ENCODE data around the gene SSPN. TPM values are rescaled to one million over a fixed set of nuclear protein-coding genes. Genes with fewer than 3 reads are reported as not detected.

SSPN gene
- total RNA-seq, 1 experiment from 2014 or later, result 0.21 TPM

- peaks cover 5% of the 10 kb centered on the region for H3K36me3 Mint-ChIP-seq (ENCODE audit: insufficient read depth, unreplicated experiment)
- peaks cover 8% of the 10 kb centered on the region for H3K9me3 Mint-ChIP-seq (ENCODE audit: unreplicated experiment)
- CTCF ChIA-PET, result interaction anchor here (0.7 to 1.0 kb wide), 2 partner anchors 11 to 16 kb away, joined by 3 to 9 read pairs; no protein-coding TSS in a partner anchor
- H3K27me3 Mint-ChIP-seq (ENCODE audit: insufficient read depth, unreplicated experiment), result no peaks in the 10 kb centered on the region
- DNase-seq (ENCODE audit: unreplicated experiment), result no peak
- no peak overlapping the region for H3K4me3 Mint-ChIP-seq (ENCODE audit: unreplicated experiment)
- H3K4me1 Mint-ChIP-seq (ENCODE audit: insufficient read depth, unreplicated experiment), result no peaks in the 10 kb centered on the region
- intact Hi-C loops (cut with micrococcal nuclease), result no loop called here
- POLR2A ChIA-PET, result interaction anchor here (0.8 to 3.0 kb wide), 3 partner anchors 11 to 1197 kb away, joined by 3 to 11 read pairs (median 4); no protein-coding TSS in a partner anchor
- BruUV-seq (replicated peaks), result no TSS peak
- H3K27ac Mint-ChIP-seq (ENCODE audit: low read depth, unreplicated experiment), result no peak overlapping the region
- TF ChIP-seq, protein P1, sequence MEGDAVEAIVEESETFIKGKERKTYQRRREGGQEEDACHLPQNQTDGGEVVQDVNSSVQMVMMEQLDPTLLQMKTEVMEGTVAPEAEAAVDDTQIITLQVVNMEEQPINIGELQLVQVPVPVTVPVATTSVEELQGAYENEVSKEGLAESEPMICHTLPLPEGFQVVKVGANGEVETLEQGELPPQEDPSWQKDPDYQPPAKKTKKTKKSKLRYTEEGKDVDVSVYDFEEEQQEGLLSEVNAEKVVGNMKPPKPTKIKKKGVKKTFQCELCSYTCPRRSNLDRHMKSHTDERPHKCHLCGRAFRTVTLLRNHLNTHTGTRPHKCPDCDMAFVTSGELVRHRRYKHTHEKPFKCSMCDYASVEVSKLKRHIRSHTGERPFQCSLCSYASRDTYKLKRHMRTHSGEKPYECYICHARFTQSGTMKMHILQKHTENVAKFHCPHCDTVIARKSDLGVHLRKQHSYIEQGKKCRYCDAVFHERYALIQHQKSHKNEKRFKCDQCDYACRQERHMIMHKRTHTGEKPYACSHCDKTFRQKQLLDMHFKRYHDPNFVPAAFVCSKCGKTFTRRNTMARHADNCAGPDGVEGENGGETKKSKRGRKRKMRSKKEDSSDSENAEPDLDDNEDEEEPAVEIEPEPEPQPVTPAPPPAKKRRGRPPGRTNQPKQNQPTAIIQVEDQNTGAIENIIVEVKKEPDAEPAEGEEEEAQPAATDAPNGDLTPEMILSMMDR (IDR thresholded peaks at IDR 0.05; ENCODE audit: unreplicated experiment), result no peak
Observed at GRCh38 chr12:26252946-26253345, 57.6 kb downstream of the SSPN start.

DNA sequence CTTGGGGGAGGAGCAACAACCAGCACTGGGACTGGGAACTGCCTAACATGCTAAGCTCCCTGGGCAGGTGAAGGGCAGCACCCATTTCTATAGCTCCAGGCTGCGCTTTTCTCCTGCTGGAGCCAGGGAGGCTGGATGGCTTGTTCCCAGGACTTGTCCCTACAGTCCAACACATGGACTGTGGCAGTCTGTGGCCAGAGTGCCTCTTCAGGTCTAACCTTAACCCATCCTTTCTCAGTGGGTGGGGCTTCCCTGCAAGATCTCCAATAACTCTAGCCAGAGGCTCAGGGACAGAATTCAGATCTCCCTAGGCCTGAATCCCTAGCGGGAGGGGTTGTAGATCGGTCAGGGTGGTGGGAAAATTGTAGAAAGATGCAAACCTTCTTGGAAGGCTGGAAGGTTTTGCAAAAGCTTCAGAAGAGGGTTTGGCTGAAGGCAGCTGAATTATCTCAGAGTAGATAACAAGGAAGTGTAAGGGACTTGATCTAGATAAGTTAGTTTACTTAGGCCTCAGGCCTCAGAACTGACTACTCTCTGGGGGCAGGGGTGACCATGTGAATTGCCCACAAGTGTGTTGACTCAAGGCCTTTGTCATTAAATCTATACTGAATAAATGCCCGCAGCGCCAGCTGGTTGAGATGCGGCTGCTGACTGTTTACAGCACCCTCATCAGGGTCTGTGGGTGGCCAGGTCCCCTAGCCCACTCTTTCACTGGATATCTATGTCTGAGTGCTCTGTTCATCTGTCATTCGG, 60.7 kb downstream of the SSPN start:
- no TSS peak for BruUV-seq (replicated peaks)
- peaks cover 15% of the 10 kb centered on the region for H3K9me3 Mint-ChIP-seq (ENCODE audit: unreplicated experiment)
- no peak for DNase-seq (ENCODE audit: unreplicated experiment)
- ChIA-PET CTCF (interaction anchor here (1.4 to 1.9 kb wide), 2 partner anchors 10 to 30 kb away, joined by 3 to 5 read pairs; no protein-coding TSS in a partner anchor), POLR2A (interaction anchor here (0.6 kb wide), 1 partner anchor 268 kb away, joined by 3 read pairs; no protein-coding TSS in a partner anchor)
- intact Hi-C loops (cut with micrococcal nuclease), result no loop called here
- H3K36me3 Mint-ChIP-seq (ENCODE audit: insufficient read depth, unreplicated experiment), result peaks cover 13% of the 10 kb centered on the region
- TF ChIP-seq, protein P1 (IDR thresholded peaks at IDR 0.05; ENCODE audit: unreplicated experiment), result no peak
- no peak overlapping the region for H3K4me3 Mint-ChIP-seq (ENCODE audit: unreplicated experiment)
- H3K27ac Mint-ChIP-seq (ENCODE audit: low read depth, unreplicated experiment), result no peak overlapping the region
- no peaks in the 10 kb centered on the region for H3K27me3 Mint-ChIP-seq (ENCODE audit: insufficient read depth, unreplicated experiment)
- H3K4me1 Mint-ChIP-seq (ENCODE audit: insufficient read depth, unreplicated experiment), result no peaks in the 10 kb centered on the region

- Mint-ChIP-seq H3K4me1 (ENCODE audit: insufficient read depth, unreplicated experiment) (no peaks in the 10 kb centered on the region), H3K36me3 (ENCODE audit: insufficient read depth, unreplicated experiment) (peaks cover under 1% of the 10 kb centered on the region), H3K9me3 (ENCODE audit: unreplicated experiment) (peaks cover under 1% of the 10 kb centered on the region), H3K27me3 (ENCODE audit: insufficient read depth, unreplicated experiment) (no peaks in the 10 kb centered on the region), H3K27ac (ENCODE audit: low read depth, unreplicated experiment) (no peak overlapping the region), H3K4me3 (ENCODE audit: unreplicated experiment) (no peak overlapping the region)
- ChIA-PET POLR2A (interaction anchor here (0.6 to 3.4 kb wide), 13 partner anchors 11 to 192 kb away, joined by 3 to 29 read pairs (median 4); no protein-coding TSS in a partner anchor), CTCF (interaction anchor here (0.6 to 3.2 kb wide), 21 partner anchors 10 to 1503 kb away, joined by 3 to 14 read pairs (median 4); no protein-coding TSS in a partner anchor)
- intact Hi-C loops (cut with micrococcal nuclease), result no loop called here
- peak; percentile 31 for DNase-seq (ENCODE audit: unreplicated experiment)
- TF ChIP-seq, protein P1 (IDR thresholded peaks at IDR 0.05; ENCODE audit: unreplicated experiment), result no peak
- no TSS peak for BruUV-seq (replicated peaks)
Observed at GRCh38 chr12:26264215-26264838, 69.0 kb downstream of the SSPN start.

- H3K27me3 Mint-ChIP-seq (ENCODE audit: insufficient read depth, unreplicated experiment), result no peaks in the 10 kb centered on the region
- TF ChIP-seq, protein P1 (IDR thresholded peaks at IDR 0.05; ENCODE audit: unreplicated experiment), result no peak
- H3K27ac Mint-ChIP-seq (ENCODE audit: low read depth, unreplicated experiment), result no peak overlapping the region
- DNase-seq (ENCODE audit: unreplicated experiment), result no peak
- H3K9me3 Mint-ChIP-seq (ENCODE audit: unreplicated experiment), result no peaks in the 10 kb centered on the region
- no peak overlapping the region for H3K4me3 Mint-ChIP-seq (ENCODE audit: unreplicated experiment)
- intact Hi-C loops (cut with micrococcal nuclease), result no loop called here
- ChIA-PET CTCF (interaction anchor here (0.9 to 3.2 kb wide), 8 partner anchors 9 to 136 kb away, joined by 3 to 14 read pairs (median 8); no protein-coding TSS in a partner anchor), POLR2A (interaction anchor here (0.6 to 3.4 kb wide), 6 partner anchors 9 to 425 kb away, joined by 3 to 29 read pairs (median 5); no protein-coding TSS in a partner anchor)
- no peaks in the 10 kb centered on the region for H3K4me1 Mint-ChIP-seq (ENCODE audit: insufficient read depth, unreplicated experiment)
- no peaks in the 10 kb centered on the region for H3K36me3 Mint-ChIP-seq (ENCODE audit: insufficient read depth, unreplicated experiment)
- BruUV-seq (replicated peaks), result no TSS peak
Observed at GRCh38 chr12:26265606-26266005, 70.2 kb downstream of the SSPN start.

Data from MCF 10A (cell line).